GM12878 (cell line): ENCODE data around the gene LENG9.

Experiments used
- CHD2 ChIP-seq: IDR thresholded peaks from 2 replicates; pipeline ENCODE4 v1.6.1; 2011; ENCODE audit warnings: low read depth, low read length, improper control_type of control experiment, borderline replicate concordance
- CREM ChIP-seq: IDR thresholded peaks from 2 replicates; pipeline ENCODE4 v1.6.1; 2014; ENCODE audit warnings: antibody characterized with exemption, low read depth
- EZH2 ChIP-seq: IDR thresholded peaks from 2 replicates; pipeline ENCODE4 v1.6.1; 2012; ENCODE audit warnings: low read depth, mild to moderate bottlenecking, control low read depth, inconsistent platforms, low read length, borderline replicate concordance; ENCODE audit not compliant: control insufficient read depth
- MYC ChIP-seq: IDR thresholded peaks from 2 replicates; pipeline ENCODE4 v1.6.1; 2011; ENCODE audit warnings: mild to moderate bottlenecking, low read length, moderate library complexity, inconsistent platforms; ENCODE audit not compliant: insufficient read depth, insufficient replicate concordance, insufficient read length, severe bottlenecking
- NBN ChIP-seq: fragments of 450-650 bp; IDR thresholded peaks from 2 replicates; pipeline ENCODE4 v1.6.1; 2016
- POLR2A ChIP-seq: IDR thresholded peaks from 2 replicates; pipeline ENCODE4 v1.6.1; 2011; ENCODE audit warnings: low read depth, mild to moderate bottlenecking, low read length
- SP1 ChIP-seq: IDR thresholded peaks from one replicate; pipeline ENCODE4 v1.6.1; 2011; ENCODE audit warnings: low read depth, low read length
- YY1 ChIP-seq: IDR thresholded peaks from 2 replicates; pipeline ENCODE4 v1.6.1; 2011; ENCODE audit warnings: low read depth, mild to moderate bottlenecking, low read length
- ZBTB4 ChIP-seq: fragments of 450-650 bp; formaldehyde crosslinking; IDR thresholded peaks from 2 replicates; pipeline ENCODE4 v1.4.0; 2022; ENCODE audit warnings: mild to moderate bottlenecking, moderate library complexity
- ZZZ3 ChIP-seq: IDR thresholded peaks from 2 replicates; pipeline ENCODE4 v1.6.1; 2011; ENCODE audit warnings: low read depth; ENCODE audit not compliant: control insufficient read depth, insufficient read length
- TF ChIP-seq, protein P1 (sequence below): IDR thresholded peaks from 2 replicates; pipeline ENCODE4 v1.6.1; 2011; ENCODE audit warnings: low read depth, mild to moderate bottlenecking, low read length, moderate library complexity, borderline replicate concordance; ENCODE audit errors: extremely low read depth
- TF ChIP-seq, protein P2 (sequence below): IDR thresholded peaks from 2 replicates; pipeline ENCODE4 v1.6.1; 2012; ENCODE audit warnings: low read depth, low read length, improper control_type of control experiment

DNA sequence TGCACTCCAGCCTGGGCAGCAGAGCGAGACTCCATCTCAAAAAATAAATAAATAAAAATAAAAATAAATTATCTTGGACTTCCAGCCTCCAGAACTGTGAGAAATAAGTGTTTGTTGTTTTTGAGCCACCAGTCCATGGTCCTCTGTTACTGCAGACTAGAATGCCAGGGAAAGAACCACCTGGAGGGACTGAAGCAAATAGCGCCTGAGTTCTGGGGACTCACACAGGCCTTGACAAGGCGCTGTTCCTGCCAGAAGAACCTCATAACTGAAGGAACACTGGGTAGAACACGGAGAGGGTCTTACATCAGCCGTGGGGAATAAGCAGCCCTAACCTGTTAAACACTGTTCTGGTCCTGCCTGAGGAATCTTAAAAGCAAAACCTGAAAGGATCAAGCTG lies 22.9 kb downstream of the LENG9 start:
- TF ChIP-seq CREM (no peak), CHD2 (no peak), ZBTB4 (no peak), ZZZ3 (no peak), YY1 (no peak), SP1 (no peak), POLR2A (no peak), MYC (no peak), EZH2 (no peak), NBN (no peak)
- TF ChIP-seq, protein P1, sequence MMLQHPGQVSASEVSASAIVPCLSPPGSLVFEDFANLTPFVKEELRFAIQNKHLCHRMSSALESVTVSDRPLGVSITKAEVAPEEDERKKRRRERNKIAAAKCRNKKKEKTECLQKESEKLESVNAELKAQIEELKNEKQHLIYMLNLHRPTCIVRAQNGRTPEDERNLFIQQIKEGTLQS: no peak
- TF ChIP-seq, protein P2, sequence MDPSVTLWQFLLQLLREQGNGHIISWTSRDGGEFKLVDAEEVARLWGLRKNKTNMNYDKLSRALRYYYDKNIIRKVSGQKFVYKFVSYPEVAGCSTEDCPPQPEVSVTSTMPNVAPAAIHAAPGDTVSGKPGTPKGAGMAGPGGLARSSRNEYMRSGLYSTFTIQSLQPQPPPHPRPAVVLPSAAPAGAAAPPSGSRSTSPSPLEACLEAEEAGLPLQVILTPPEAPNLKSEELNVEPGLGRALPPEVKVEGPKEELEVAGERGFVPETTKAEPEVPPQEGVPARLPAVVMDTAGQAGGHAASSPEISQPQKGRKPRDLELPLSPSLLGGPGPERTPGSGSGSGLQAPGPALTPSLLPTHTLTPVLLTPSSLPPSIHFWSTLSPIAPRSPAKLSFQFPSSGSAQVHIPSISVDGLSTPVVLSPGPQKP: no peak
